GM12878 (cell line): ENCODE data around the gene TRIB2. TPM values are rescaled to one million over a fixed set of nuclear protein-coding genes. Genes with fewer than 3 reads are reported as not detected.

ENCODE experiments used
- ATAC-seq: fragments of 200-7000 bp; cut with Tn5 transposase; 3 replicates; pipeline ENCODE4 v1.9.1; 2020; ENCODE audit warnings: mild to moderate bottlenecking, moderate library complexity
- BruUV-seq: library from RNA; stranded (reverse); fragments of 400-500 nt; replicated peaks from 2 replicates; lab custom pipeline; 2021; lab: Mats Ljungman, UMichigan
- CTCF ChIA-PET: fragments of 300-600 bp; sonication (Branson Sonifier 250); formaldehyde crosslinking; extraction: SDS; loops from one replicate; lab custom pipeline; 2021; ENCODE audit warnings: inconsistent platforms; lab: Yijun Ruan, JAX
- POLR2A ChIA-PET: fragments of 350-600 bp; formaldehyde crosslinking; extraction: SDS; loops from one replicate; lab custom pipeline; 2021; ENCODE audit warnings: inconsistent platforms; lab: Charles Lee
- RAD21 ChIA-PET: fragments of 300-600 bp; sonication (Branson Sonifier 250); formaldehyde crosslinking; loops from one replicate; lab custom pipeline; 2023; ENCODE audit warnings: antibody characterized with exemption; ENCODE audit not compliant: unreplicated experiment; lab: Charles Lee
- SMC1A ChIA-PET: fragments of 300-600 bp; sonication (Branson Sonifier 250); formaldehyde crosslinking; loops from one replicate; lab custom pipeline; 2023; ENCODE audit not compliant: unreplicated experiment, uncharacterized antibody; lab: Charles Lee
- DNase-seq: peaks from one replicate; pipeline ENCODE4 v3.0.0-alpha.2; 2011; ENCODE audit warnings: low read depth, low spot score
- FAIRE-seq: peaks from 3 replicates; lab custom pipeline; 2011; peaks lifted over from hg19 to GRCh38; lab: Jason Lieb, UNC
- H2AFZ ChIP-seq: 2 replicates; pipeline ENCODE4 v1.6.0; 2011; ENCODE audit warnings: low read depth, low read length, control low read depth; ENCODE audit not compliant: control insufficient read depth
- H3K27ac ChIP-seq: 2 replicates; pipeline ENCODE4 v1.5.1; 2011; ENCODE audit warnings: control low read depth; ENCODE audit not compliant: control insufficient read depth, insufficient read depth
- H3K27me3 ChIP-seq, 2 experiments: replicated peaks in 1 of 2; 2 replicates each; pipeline versions ENCODE4 v1.6.0 to v1.6.1; 2011; ENCODE audit warnings: low read length in 1 of 2; ENCODE audit not compliant: control insufficient read depth in 2 of 2, insufficient read depth in 2 of 2
- H3K36me3 ChIP-seq, 2 experiments: 2 replicates each; pipeline ENCODE4 v1.5.1; 2011; ENCODE audit warnings: low read length in 1 of 2; ENCODE audit not compliant: control insufficient read depth in 2 of 2, insufficient read depth in 2 of 2
- H3K4me1 ChIP-seq: 2 replicates; pipeline ENCODE4 v1.6.1; 2011; ENCODE audit warnings: mild to moderate bottlenecking, low read length, moderate library complexity, mixed read lengths; ENCODE audit not compliant: control insufficient read depth, insufficient read depth
- H3K4me2 ChIP-seq: 2 replicates; pipeline ENCODE4 v1.6.0; 2011; ENCODE audit warnings: control low read depth; ENCODE audit not compliant: control insufficient read depth, insufficient read depth
- H3K4me3 ChIP-seq: fragments of 200-600 bp; sonication (generic); 2 replicates; pipeline ENCODE4 v1.5.1; 2016
- H3K79me2 ChIP-seq: 2 replicates; pipeline ENCODE4 v1.6.0; 2011; ENCODE audit warnings: low read length; ENCODE audit not compliant: control insufficient read depth, insufficient read depth
- H3K9ac ChIP-seq: 2 replicates; pipeline ENCODE4 v1.8.0; 2011; ENCODE audit warnings: low read length, control low read depth, mixed read lengths; ENCODE audit not compliant: control insufficient read depth, insufficient read depth
- H3K9me3 ChIP-seq: replicated peaks from 3 replicates; pipeline ENCODE4 v1.5.1; 2011; ENCODE audit warnings: mild to moderate bottlenecking, low read length; ENCODE audit not compliant: control insufficient read depth, insufficient read depth
- H4K20me1 ChIP-seq: 2 replicates; pipeline ENCODE4 v1.6.0; 2011; ENCODE audit not compliant: control insufficient read depth, insufficient read depth
- SRF ChIP-seq, 2 experiments: IDR thresholded peaks; 2 replicates each; pipeline ENCODE4 v1.6.1; 2011; ENCODE audit warnings: low read depth in 2 of 2, low read length in 2 of 2, mild to moderate bottlenecking in 1 of 2, moderate library complexity in 1 of 2
- WGBS: methylation state at CpG from one replicate; pipeline ENCODE4 v1.1.6; 2016; ENCODE audit warnings: low lambda C conversion rate; ENCODE audit not compliant: insufficient replicate concordance, insufficient coverage; ENCODE audit errors: missing lambda C conversion rate; 5-methylcytosine and 5-hydroxymethylcytosine counted together
- in situ Hi-C: fragments of 300-500 bp; cut with MboI; formaldehyde crosslinking; loops from 9 replicates; pipeline ENCODE4 v1.14.3; 2018; ENCODE audit warnings: mixed read lengths
- intact Hi-C: fragments of 100-400 bp; cut with micrococcal nuclease; formaldehyde crosslinking; loops from one replicate; pipeline ENCODE4 v1.14.2; 2022; ENCODE audit not compliant: unreplicated experiment
- polyA plus RNA-seq, 11 experiments: library from polyadenylated mRNA; depleted of rRNA in 4 of 11; unstranded in 6 of 11; stranded (reverse) in 5 of 11; fragments of >200 nt; fragmentation: Nextera tagmentation in 4 of 11; fragmentation: Illumina TruSeq in 1 of 11; extraction: Ambion mirVana in 4 of 11; extraction: Trizol in 1 of 11; gene quantifications; 1 replicate in 1 of 11; 2 replicates in 10 of 11; pipeline versions ENCODE4 v1.2.1 to v1.2.3, GENCODE V29; 2011 to 2016; ENCODE audit warnings: inconsistent platforms in 2 of 11, missing spikeins in 2 of 11, low read depth in 1 of 11
- total RNA-seq, 4 experiments: library from RNA; depleted of rRNA in 3 of 4; stranded (reverse); fragments of >200 nt in 3 of 4; fragmentation: Illumina TruSeq in 1 of 4; extraction: Trizol in 1 of 4; gene quantifications; 2 replicates each; pipeline versions ENCODE4 v1.2.1 to v1.2.3, GENCODE V29; 2013 to 2021
- TF ChIP-seq, protein P1 (sequence below): IDR thresholded peaks from 2 replicates; pipeline ENCODE4 v1.6.1; 2011; ENCODE audit warnings: borderline replicate concordance, low read depth, mild to moderate bottlenecking, moderate library complexity, mixed read lengths, low read length; ENCODE audit not compliant: insufficient read depth; ENCODE audit errors: extremely low read length
- TF ChIP-seq, protein P2 (sequence below): fragments of 450-650 bp; IDR thresholded peaks from 2 replicates; pipeline ENCODE4 v1.6.1; 2017; ENCODE audit warnings: mild to moderate bottlenecking

TRIB2 gene
- total and polyA plus RNA-seq, 10 of the 15 experiments (the other 5 are each of a cell fraction or from before 2014, with no cell fraction given) = 1.6 to 9.2 (median 5.2) TPM

DNA sequence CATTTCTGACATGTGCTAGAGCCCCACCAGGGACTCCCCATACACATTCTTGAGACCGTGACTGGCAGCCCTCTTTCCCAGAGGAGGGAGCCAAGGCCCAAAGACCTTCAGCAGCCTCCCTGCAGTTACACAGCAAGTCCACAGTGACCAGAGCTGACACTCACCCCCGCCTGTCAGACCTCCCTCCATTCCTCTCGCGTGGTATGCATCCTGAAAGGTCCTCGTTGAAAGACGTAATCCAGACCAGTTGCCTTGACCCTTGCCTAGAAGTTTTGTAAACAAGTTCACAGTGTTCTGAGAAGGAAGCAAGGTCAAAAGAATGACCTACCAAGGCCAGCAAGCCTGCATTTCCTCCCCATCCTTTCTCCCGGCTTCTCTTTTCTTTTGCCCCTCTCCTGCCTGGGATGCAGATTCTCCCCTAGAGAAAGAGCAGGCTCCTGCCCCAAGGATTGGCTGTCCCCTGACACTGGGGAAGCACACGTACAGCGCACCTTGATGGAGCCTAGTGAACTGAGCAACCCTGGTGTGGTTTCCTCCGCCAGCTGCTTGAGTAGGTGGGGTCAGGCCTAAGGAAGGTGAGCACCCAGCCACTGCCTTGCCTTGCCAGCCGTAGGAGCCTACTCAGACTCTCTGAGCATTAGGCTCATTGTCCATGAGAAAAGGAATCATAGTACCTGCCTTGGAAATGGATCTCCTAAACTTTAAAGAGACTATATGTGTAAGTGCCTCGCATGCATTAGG is 18.3 kb downstream of the TRIB2 start:
- 87% methylated on average over 12 of the region's 12 CpGs for WGBS
- H3K4me2 ChIP-seq = no peak overlapping the region
- no peak overlapping the region for H3K4me3 ChIP-seq
- DNase-seq (no peak), ATAC-seq (no peak), FAIRE-seq (no peak)
- ChIA-PET CTCF (no interaction called here), SMC1A (no interaction called here), POLR2A (no interaction called here), RAD21 (no interaction called here)
- H3K9ac ChIP-seq = no peak overlapping the region
- no TSS peak for BruUV-seq
- H2AFZ ChIP-seq = no peak overlapping the region
- in situ Hi-C loops = no loop called here
- TF ChIP-seq, protein P1, sequence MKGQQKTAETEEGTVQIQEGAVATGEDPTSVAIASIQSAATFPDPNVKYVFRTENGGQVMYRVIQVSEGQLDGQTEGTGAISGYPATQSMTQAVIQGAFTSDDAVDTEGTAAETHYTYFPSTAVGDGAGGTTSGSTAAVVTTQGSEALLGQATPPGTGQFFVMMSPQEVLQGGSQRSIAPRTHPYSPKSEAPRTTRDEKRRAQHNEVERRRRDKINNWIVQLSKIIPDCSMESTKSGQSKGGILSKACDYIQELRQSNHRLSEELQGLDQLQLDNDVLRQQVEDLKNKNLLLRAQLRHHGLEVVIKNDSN = no peak
- TF ChIP-seq, protein P2, sequence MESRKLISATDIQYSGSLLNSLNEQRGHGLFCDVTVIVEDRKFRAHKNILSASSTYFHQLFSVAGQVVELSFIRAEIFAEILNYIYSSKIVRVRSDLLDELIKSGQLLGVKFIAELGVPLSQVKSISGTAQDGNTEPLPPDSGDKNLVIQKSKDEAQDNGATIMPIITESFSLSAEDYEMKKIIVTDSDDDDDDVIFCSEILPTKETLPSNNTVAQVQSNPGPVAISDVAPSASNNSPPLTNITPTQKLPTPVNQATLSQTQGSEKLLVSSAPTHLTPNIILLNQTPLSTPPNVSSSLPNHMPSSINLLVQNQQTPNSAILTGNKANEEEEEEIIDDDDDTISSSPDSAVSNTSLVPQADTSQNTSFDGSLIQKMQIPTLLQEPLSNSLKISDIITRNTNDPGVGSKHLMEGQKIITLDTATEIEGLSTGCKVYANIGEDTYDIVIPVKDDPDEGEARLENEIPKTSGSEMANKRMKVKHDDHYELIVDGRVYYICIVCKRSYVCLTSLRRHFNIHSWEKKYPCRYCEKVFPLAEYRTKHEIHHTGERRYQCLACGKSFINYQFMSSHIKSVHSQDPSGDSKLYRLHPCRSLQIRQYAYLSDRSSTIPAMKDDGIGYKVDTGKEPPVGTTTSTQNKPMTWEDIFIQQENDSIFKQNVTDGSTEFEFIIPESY = no peak
- no peak for TF ChIP-seq SRF (IDR thresholded peaks at IDR 0.05; ENCODE audit: low read depth in 2 of 2, low read length in 2 of 2)
- no peaks in the 10 kb centered on the region for H3K27me3 ChIP-seq
- no peaks in the 10 kb centered on the region for H3K4me1 ChIP-seq
- H3K27ac ChIP-seq = no peak overlapping the region
- no peaks in the 10 kb centered on the region for H3K9me3 ChIP-seq
- intact Hi-C loops = no loop called here
- H4K20me1 ChIP-seq = no peaks in the 10 kb centered on the region; the same call in 1 of the 2 replicates
- no peaks in the 10 kb centered on the region; a peak in 2 of 4 replicates for H3K36me3 ChIP-seq
- H3K79me2 ChIP-seq = no peaks in the 10 kb centered on the region
